Mucosa of descending colon (tissue), 3 donors: ENCODE results near the gene PTPRN2. TPM values are rescaled to one million over a fixed set of nuclear protein-coding genes. Genes with fewer than 3 reads are reported as not detected.

Experiments used
- ATAC-seq: fragments of 200-7000 bp; cut with Tn5 transposase; one replicate; pipeline ENCODE4 v1.9.1; 2020; ENCODE audit warnings: mild to moderate bottlenecking, moderate library complexity
- DNase-seq, 3 donors: peaks; one replicate each; pipeline ENCODE4 v3.0.0-alpha.2; 2020
- H3K36me3 ChIP-seq: fragments of 200-600 bp; one replicate; pipeline ENCODE4 v1.8.0; 2021; ENCODE audit warnings: low read depth, mild to moderate bottlenecking
- H3K4me1 ChIP-seq: fragments of 200-600 bp; one replicate; pipeline ENCODE4 v1.8.0; 2021; ENCODE audit warnings: low read depth, mild to moderate bottlenecking
- H3K4me3 ChIP-seq: fragments of 200-600 bp; one replicate; pipeline ENCODE4 v1.8.0; 2021; ENCODE audit warnings: mild to moderate bottlenecking
- H3K9me3 ChIP-seq: fragments of 200-600 bp; one replicate; pipeline ENCODE4 v1.8.0; 2021; ENCODE audit warnings: mild to moderate bottlenecking
- CTCF ChIP-seq: fragments of 200-600 bp; IDR thresholded peaks from one replicate; pipeline ENCODE4 v1.8.0; 2022; ENCODE audit warnings: antibody characterized with exemption, mild to moderate bottlenecking
- intact Hi-C, 2 donors: fragments of 100-400 bp; cut with DNase I in 1 of 2; cut with micrococcal nuclease in 1 of 2; formaldehyde crosslinking; loops; one replicate each; pipeline versions ENCODE4 v1.11.0 to v1.11.1; 2022; cut with DNase I, micrococcal nuclease
- total RNA-seq, 3 donors: library from RNA; stranded (reverse); fragmentation: NEBNext Ultra II Directional in 2 of 3; extraction: Animal tissue kit (Norgen Biotek cat#: 25700) in 2 of 3; gene quantifications; one replicate each; pipeline versions ENCODE4 v1.2.1 to v1.2.4, GENCODE V29; 2021 to 2023
- donor health status: DM: no; HTN: no; CAD: no; lungs with moderate emphysema.
- donor health status: DM: no; HTN: no; CAD: no.
- donor health status: DM: no; HTN: yes; CAD: no.

Gene PTPRN2
- total RNA-seq, 3 donors from 2014 or later = 12.5 to 28.0 (median 26.2) TPM

GRCh38 chr7:157789942-157790341 lies 797.7 kb downstream of the PTPRN2 start:
- DNase-seq = no peak
- no peak for ATAC-seq
- intact Hi-C loops = no loop called here
- no peak for TF ChIP-seq CTCF
- Histone ChIP-seq H3K4me1 (no peaks in the 10 kb centered on the region), H3K9me3 (no peaks in the 10 kb centered on the region), H3K4me3 (no peak overlapping the region), H3K36me3 (no peaks in the 10 kb centered on the region)

GRCh38 chr7:157789094-157789493 lies 798.5 kb downstream of the PTPRN2 start:
- DNase-seq (no peak), ATAC-seq (no peak)
- no peaks in the 10 kb centered on the region for H3K9me3 ChIP-seq
- no peak for TF ChIP-seq CTCF
- no peak overlapping the region for H3K4me3 ChIP-seq
- H3K4me1 ChIP-seq = no peaks in the 10 kb centered on the region
- H3K36me3 ChIP-seq = no peaks in the 10 kb centered on the region
- intact Hi-C loops = no loop called here

- Histone ChIP-seq H3K4me1 (no peaks in the 10 kb centered on the region), H3K4me3 (no peak overlapping the region), H3K36me3 (no peaks in the 10 kb centered on the region), H3K9me3 (no peaks in the 10 kb centered on the region)
- no peak for ATAC-seq
- no peak for TF ChIP-seq CTCF
- intact Hi-C loops = no loop called here
- no peak for DNase-seq
These were observed 799.0 kb downstream of the PTPRN2 start for GRCh38 chr7:157788573-157788972.

GRCh38 chr7:157787275-157787701 lies 800.3 kb downstream of the PTPRN2 start:
- ATAC-seq (no peak), DNase-seq (no peak)
- no peaks in the 10 kb centered on the region for H3K4me1 ChIP-seq
- no peaks in the 10 kb centered on the region for H3K36me3 ChIP-seq
- TF ChIP-seq CTCF = no peak
- no peaks in the 10 kb centered on the region for H3K9me3 ChIP-seq
- intact Hi-C loops = no loop called here
- no peak overlapping the region for H3K4me3 ChIP-seq

GRCh38 chr7:157786375-157787274 lies 801.0 kb downstream of the PTPRN2 start:
- DNase-seq (no peak), ATAC-seq (no peak)
- no peaks in the 10 kb centered on the region for H3K36me3 ChIP-seq
- H3K9me3 ChIP-seq = no peaks in the 10 kb centered on the region
- intact Hi-C loops = no loop called here
- H3K4me1 ChIP-seq = no peaks in the 10 kb centered on the region
- H3K4me3 ChIP-seq = no peak overlapping the region
- TF ChIP-seq CTCF = no peak
